Measurements from ENCODE around the gene MEX3D. TPM values are rescaled to one million over a fixed set of nuclear protein-coding genes. Genes with fewer than 3 reads are reported as not detected.

The MEX3D gene
- total and polyA plus RNA-seq, 5 experiments from 2014 or later: 0.08 to 4.4 (median 3.0) TPM; not detected in 2

DNA sequence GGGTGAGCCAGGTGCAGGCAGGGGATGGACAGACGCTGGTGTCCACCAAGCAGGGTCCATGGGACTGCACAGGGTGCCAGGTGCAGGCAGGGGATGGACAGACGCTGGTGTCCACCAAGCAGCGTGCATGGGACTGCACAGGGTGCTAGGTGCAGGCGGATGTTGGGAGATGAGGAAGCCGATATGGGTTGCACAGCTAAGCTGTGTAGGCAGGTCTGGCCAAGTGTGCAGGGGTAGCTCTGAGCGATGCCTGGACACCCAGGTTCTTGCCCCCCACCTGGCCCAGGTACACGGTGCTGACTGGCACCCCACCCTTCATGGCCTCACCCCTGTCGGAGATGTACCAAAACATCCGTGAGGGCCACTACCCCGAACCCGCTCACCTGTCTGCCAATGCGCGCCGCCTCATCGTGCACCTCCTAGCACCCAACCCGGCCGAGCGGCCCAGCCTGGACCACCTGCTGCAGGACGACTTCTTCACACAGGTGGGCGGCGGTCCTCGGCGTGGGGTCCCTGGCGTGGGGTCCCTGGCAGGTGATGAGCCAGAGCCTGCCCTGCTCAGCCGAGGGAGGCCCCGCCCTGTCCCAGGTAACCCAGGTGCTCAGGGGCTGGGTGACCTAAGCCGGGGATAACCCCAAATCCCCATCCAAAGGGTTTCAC is 40.3 kb downstream of the MEX3D start:
- peak overlapping the region in 1 of 10 donors; percentile 40 for H3K27ac Mint-ChIP-seq
- peaks cover 23 to 71% (median 45%) of the 10 kb centered on the region in 5 donors for H3K27me3 Mint-ChIP-seq
- POLR2A ChIA-PET: no interaction called here
- DNase-seq (no peak), ATAC-seq (no peak)
- H3K4me3 Mint-ChIP-seq: no peak overlapping the region
- peaks cover 6 to 11% (median 9%) of the 10 kb centered on the region in 4 donors for H3K4me1 Mint-ChIP-seq
- peaks cover 0 to 1% (median 0%) of the 10 kb centered on the region in 9 donors for H3K9me3 Mint-ChIP-seq
- H3K36me3 Mint-ChIP-seq: peaks cover 0 to 7% (median 2%) of the 10 kb centered on the region in 3 donors

DNA sequence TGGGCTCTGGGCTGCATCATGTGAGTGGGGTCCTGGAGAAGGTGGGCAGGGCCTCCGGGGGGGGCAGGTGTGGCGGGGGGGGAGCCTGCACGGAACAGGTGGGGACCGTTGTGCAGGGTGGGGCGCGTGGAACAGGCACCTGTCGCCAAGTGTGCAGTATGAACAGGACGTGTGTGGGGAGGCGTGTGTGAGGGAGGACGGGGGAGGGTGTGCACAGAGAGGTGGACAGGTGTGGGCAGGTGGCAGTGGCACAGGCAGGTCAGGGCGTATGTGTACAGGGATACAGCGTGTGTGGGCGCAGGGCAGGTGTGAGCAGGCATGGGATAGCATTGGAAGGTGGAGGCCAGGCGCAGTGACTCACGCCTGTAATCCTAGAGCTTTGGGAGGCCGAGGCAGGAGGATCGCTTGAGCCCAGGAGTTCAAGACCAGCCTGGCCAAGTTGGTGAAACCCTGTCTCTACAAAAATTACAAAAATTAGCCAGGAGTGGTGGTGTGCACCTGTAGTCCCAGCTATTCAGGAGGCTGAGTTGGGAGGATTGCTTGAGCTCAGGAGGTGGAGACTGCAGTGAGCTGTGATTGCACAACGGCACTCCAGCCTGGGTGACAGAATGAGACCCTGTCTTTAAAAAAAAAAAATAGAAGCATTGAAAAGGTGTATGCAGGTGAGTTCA is 41.0 kb downstream of the MEX3D start:
- no peak for ATAC-seq
- Mint-ChIP-seq H3K4me1 (peaks cover 6 to 11% (median 9%) of the 10 kb centered on the region in 4 donors), H3K36me3 (peaks cover 0 to 7% (median 2%) of the 10 kb centered on the region in 3 donors), H3K27me3 (peaks cover 23 to 71% (median 45%) of the 10 kb centered on the region in 5 donors), H3K9me3 (peaks cover 0 to 1% (median 0%) of the 10 kb centered on the region in 9 donors), H3K4me3 (no peak overlapping the region), H3K27ac (no peak overlapping the region)
- no peak for DNase-seq
- POLR2A ChIA-PET: no interaction called here

GRCh38 chr19:1526066-1526778 is 41.9 kb downstream of the MEX3D start:
- H3K27me3 Mint-ChIP-seq: peaks cover 22 to 63% (median 39%) of the 10 kb centered on the region in 5 donors
- H3K36me3 Mint-ChIP-seq: peaks cover 0 to 7% (median 2%) of the 10 kb centered on the region in 3 donors
- peak overlapping the region in 4 of 10 donors; percentile 10 to 33 (median 20) for H3K4me3 Mint-ChIP-seq
- ATAC-seq (no peak), DNase-seq (no peak)
- no peak overlapping the region for H3K27ac Mint-ChIP-seq
- peaks cover 6 to 11% (median 9%) of the 10 kb centered on the region in 4 donors for H3K4me1 Mint-ChIP-seq
- POLR2A ChIA-PET: no interaction called here
- H3K9me3 Mint-ChIP-seq: peaks cover 0 to 1% (median 0%) of the 10 kb centered on the region in 9 donors

DNA sequence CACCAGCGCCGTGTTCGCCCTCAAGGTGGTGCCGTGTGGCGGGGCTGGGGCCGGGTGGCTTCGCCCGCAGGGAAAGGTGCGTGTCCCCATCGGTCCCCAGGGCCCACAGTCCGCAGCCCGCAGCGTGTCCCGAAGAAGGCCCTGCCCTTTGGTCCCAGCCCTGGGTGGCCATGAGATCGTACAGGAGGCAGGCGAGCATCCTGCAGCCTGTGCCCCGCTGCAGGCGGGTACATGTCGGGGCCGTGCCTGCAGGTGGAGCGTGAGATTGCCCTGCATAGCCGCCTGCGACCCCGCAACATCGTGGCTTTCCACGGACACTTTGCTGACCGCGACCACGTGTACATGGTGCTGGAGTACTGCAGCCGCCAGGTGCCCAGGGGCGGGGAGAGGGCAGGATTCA is 42.8 kb downstream of the MEX3D start:
- H3K27me3 Mint-ChIP-seq: peaks cover 22 to 60% (median 39%) of the 10 kb centered on the region in 5 donors
- H3K4me3 Mint-ChIP-seq: peak overlapping the region in 1 of 10 donors; percentile 47
- DNase-seq (no peak), ATAC-seq (no peak)
- H3K9me3 Mint-ChIP-seq: peaks cover 0 to 1% (median 0%) of the 10 kb centered on the region in 9 donors
- peaks cover 0 to 7% (median 2%) of the 10 kb centered on the region in 3 donors for H3K36me3 Mint-ChIP-seq
- POLR2A ChIA-PET: no interaction called here
- H3K27ac Mint-ChIP-seq: no peak overlapping the region
- H3K4me1 Mint-ChIP-seq: peaks cover 6 to 11% (median 9%) of the 10 kb centered on the region in 4 donors

- H3K9me3 Mint-ChIP-seq: peaks cover 0 to 1% (median 0%) of the 10 kb centered on the region in 9 donors
- ATAC-seq (no peak), DNase-seq (no peak)
- peak overlapping the region in 5 of 10 donors; percentile 42 to 70 (median 54) for H3K4me3 Mint-ChIP-seq
- POLR2A ChIA-PET: no interaction called here
- H3K27me3 Mint-ChIP-seq: peaks cover 19 to 56% (median 35%) of the 10 kb centered on the region in 5 donors
- no peak overlapping the region for H3K27ac Mint-ChIP-seq
- H3K4me1 Mint-ChIP-seq: peaks cover 6 to 11% (median 9%) of the 10 kb centered on the region in 4 donors
- peaks cover 0 to 7% (median 2%) of the 10 kb centered on the region in 3 donors for H3K36me3 Mint-ChIP-seq
Measured at GRCh38 chr19:1524972-1525325, 43.2 kb downstream of the MEX3D start.

DNA sequence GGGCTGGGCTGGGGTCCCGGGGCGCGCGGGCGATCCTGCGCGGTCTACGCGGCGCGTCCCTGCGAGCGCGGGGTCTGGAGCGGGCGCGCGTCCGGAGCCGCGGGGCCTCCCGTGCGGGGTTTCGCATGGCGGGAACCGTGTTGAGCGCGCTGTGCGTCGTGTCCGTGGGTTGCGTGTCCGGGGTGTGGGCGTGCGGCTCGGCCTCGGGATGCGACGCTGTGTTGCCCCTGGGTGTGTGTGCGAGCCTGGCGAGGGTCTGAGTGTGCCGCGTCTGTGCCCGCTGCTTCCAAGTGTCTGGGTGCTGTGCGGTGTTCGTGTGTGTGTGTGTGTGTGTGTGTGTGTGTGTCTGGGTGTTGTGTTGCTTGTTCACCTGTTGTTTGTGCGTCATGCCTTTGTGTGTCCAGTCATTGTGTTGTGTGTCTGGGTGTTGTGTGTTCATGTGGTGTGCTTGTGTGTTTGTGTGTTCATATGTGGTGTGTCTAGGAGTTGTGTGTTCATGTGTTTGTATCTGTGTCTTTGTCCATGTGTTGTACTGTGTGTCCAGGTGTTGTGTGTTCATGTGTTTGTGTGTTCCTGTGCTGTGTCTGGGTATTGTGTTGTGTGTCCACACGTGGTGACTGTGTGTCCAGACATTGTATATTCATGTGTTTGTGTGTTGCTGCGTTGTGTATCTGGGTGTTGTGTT is 43.7 kb downstream of the MEX3D start:
- Mint-ChIP-seq H3K27ac (no peak overlapping the region), H3K9me3 (peaks cover 0 to 1% (median 0%) of the 10 kb centered on the region in 9 donors), H3K4me3 (peak overlapping the region in 8 of 10 donors; percentile 18 to 70 (median 44)), H3K27me3 (peaks cover 19 to 54% (median 32%) of the 10 kb centered on the region in 5 donors), H3K4me1 (peaks cover 6 to 11% (median 9%) of the 10 kb centered on the region in 4 donors), H3K36me3 (peaks cover 0 to 7% (median 2%) of the 10 kb centered on the region in 3 donors)
- DNase-seq (no peak), ATAC-seq (peak in 1 of 2 donors; percentile 25)
- POLR2A ChIA-PET: interaction anchor here (0.6 kb wide), 1 partner anchor 241 kb away, joined by 3 read pairs; no protein-coding TSS in a partner anchor

DNA sequence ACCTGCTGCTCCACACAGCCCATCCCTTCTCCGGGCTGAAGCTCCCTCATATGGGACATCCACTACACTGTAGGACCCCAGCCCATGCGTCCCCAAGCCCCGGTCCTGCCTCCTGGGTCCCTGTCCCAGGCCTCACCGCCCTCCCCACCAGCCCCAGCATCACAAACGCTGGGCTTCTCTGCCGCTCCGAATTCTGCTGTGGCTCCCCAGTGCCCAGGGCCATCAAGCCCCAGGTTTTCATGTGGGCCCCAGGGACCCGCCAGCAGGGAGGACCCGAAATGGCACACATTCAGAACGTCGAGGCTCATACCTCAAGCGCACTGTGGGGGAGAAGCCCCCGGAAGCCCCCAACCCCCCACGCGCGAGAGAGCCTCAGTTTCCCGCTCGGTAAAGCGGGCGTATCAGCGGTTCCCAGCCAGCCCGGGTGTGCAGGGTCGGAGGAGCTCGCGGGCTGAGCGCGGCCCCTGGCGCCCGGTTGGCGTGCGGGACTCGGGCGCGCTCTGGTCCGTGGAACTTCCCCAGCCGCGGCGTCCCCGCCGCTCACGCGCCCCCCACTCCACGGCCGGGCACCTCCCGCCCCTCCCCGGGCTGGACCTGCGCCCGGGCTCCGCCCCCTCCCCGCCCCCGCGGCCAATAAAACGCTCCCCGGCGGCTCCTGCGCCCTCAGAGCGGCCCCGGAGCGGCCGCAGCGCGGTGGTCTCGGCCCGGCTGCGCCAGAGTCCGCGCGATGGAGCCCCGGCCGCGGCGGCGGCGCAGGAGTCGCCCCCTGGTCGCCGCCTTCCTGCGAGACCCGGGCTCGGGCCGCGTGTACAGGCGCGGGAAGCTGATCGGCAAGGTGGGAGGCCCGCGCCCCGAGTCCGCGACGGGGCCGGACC is 44.5 kb downstream of the MEX3D start, which contains the start of gene PLK5:
TSS of gene PLK5 (plus strand) at position 666 of the 875 bp plus-strand sequence. CDS start 2,920 bp downstream, outside the sequence.
- Mint-ChIP-seq H3K27me3 (peaks cover 19 to 56% (median 32%) of the 10 kb centered on the region in 5 donors), H3K27ac (no peak within 1 kb of the TSS), H3K4me3 (peak within 1 kb of the TSS in 8 of 10 donors; percentile 18 to 70 (median 44)), H3K36me3 (peaks cover 0 to 7% (median 2%) of the 10 kb centered on the region in 3 donors), H3K4me1 (peaks cover 6 to 11% (median 9%) of the 10 kb centered on the region in 4 donors), H3K9me3 (peaks cover 0 to 1% (median 0%) of the 10 kb centered on the region in 9 donors)
- POLR2A ChIA-PET: interaction anchor here (0.5 to 0.6 kb wide), 2 partner anchors 11 to 240 kb away, joined by 3 to 4 read pairs; no protein-coding TSS in a partner anchor
- no peak for DNase-seq
- peak in 1 of 2 donors; percentile 23 for ATAC-seq

GRCh38 chr19:1522838-1523237 is 45.3 kb downstream of the MEX3D start:
- POLR2A ChIA-PET: interaction anchor here (0.5 kb wide), 1 partner anchor 12 kb away, joined by 4 read pairs; no protein-coding TSS in a partner anchor
- Mint-ChIP-seq H3K36me3 (peaks cover 0 to 7% (median 2%) of the 10 kb centered on the region in 3 donors), H3K27ac (no peak overlapping the region), H3K4me3 (no peak overlapping the region), H3K9me3 (peaks cover 0 to 1% (median 0%) of the 10 kb centered on the region in 9 donors), H3K27me3 (peaks cover 19 to 59% (median 32%) of the 10 kb centered on the region in 5 donors), H3K4me1 (peaks cover 6 to 11% (median 9%) of the 10 kb centered on the region in 4 donors)
- no peak for ATAC-seq
- DNase-seq: no peak

DNA sequence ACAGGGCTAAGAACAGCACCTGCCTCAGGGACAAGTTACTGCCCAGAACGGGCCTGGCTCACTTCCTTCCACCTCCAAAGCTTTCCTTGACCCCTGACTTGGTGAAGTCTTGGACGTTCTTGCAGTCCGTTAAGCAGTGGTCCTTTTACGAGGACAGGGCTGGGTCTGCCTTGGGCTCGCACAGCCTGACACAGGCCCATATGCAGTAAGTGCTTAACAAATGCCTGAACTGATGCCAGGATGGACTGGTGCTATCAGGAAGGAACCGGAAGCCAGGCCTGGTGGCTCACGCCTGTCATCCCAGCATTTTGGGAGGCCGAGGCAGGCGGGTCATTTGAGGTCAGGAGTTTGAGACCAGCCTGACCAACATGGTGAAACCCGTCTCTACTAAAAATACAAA is 46.1 kb downstream of the MEX3D start:
- Mint-ChIP-seq H3K9me3 (peaks cover 0 to 1% (median 0%) of the 10 kb centered on the region in 9 donors), H3K27me3 (peaks cover 16 to 52% (median 26%) of the 10 kb centered on the region in 5 donors), H3K4me3 (no peak overlapping the region), H3K27ac (no peak overlapping the region), H3K36me3 (peaks cover 0 to 7% (median 2%) of the 10 kb centered on the region in 3 donors), H3K4me1 (peaks cover 6 to 11% (median 9%) of the 10 kb centered on the region in 4 donors)
- DNase-seq: no peak
- POLR2A ChIA-PET: no interaction called here
- ATAC-seq: no peak

GRCh38 chr19:1521636-1522035 is 46.5 kb downstream of the MEX3D start:
- Mint-ChIP-seq H3K27ac (peak overlapping the region in 1 of 10 donors; percentile 24), H3K4me3 (no peak overlapping the region), H3K9me3 (peaks cover 0 to 1% (median 0%) of the 10 kb centered on the region in 9 donors), H3K4me1 (peaks cover 6 to 11% (median 9%) of the 10 kb centered on the region in 4 donors), H3K36me3 (peaks cover 0 to 7% (median 2%) of the 10 kb centered on the region in 3 donors), H3K27me3 (peaks cover 15 to 53% (median 25%) of the 10 kb centered on the region in 5 donors)
- POLR2A ChIA-PET: no interaction called here
- ATAC-seq (no peak), DNase-seq (no peak)
